GM12891 (cell line): ENCODE measurements around the gene EIF4B.

Experiments used
- POLR2A ChIP-seq: IDR thresholded peaks from 2 replicates; pipeline ENCODE4 v1.6.1; 2011; ENCODE audit warnings: low read depth, low read length, control low read depth
- POLR2AphosphoS5 ChIP-seq: IDR thresholded peaks from 2 replicates; pipeline ENCODE4 v1.6.1; 2011; ENCODE audit warnings: low read depth, low read length, control low read depth
- SPI1 ChIP-seq: IDR thresholded peaks from 2 replicates; pipeline ENCODE4 v1.6.1; 2011; ENCODE audit warnings: low read depth, low read length, control low read depth

DNA sequence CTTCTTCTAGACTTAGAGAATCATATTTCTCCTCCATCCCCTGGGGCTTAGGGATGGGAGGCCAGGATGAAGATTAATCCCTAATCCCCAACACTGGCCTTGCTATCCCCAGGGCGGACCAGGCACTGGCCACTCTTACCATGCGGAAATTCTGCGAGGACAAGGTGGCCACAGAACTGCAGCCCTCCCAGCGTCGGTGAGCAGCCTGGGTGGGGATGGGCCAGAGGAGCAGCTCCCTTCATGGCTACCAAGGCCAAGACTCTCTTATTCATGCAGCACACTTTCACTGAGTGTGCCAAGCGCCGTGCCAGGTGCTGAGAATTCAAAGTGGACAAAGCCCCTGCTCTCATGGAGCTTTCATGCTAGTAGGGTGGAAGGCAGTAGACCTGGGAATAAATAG lies 50.6 kb downstream of the EIF4B start:
- TF ChIP-seq POLR2A, result no peak
- no peak for TF ChIP-seq POLR2AphosphoS5
- TF ChIP-seq SPI1, result no peak
